DOHH2 (cell line): ENCODE data around the gene RNASEH2A.
A peak's percentile ranks its signal among the peaks of the same experiment; 100 is the strongest.

Experiments
- H3F3A ChIP-seq: fragments of 200-600 bp; sonication (generic), shearing (Covaris generic); 2 replicates; pipeline ENCODE4 v1.6.0; 2016; ENCODE audit warnings: antibody characterized with exemption, mild to moderate bottlenecking; ENCODE audit not compliant: control insufficient read depth, insufficient read depth
- H3K27ac ChIP-seq: fragments of 200-600 bp; sonication (generic); 2 replicates; pipeline ENCODE4 v1.5.1; 2014; ENCODE audit warnings: low read depth, mild to moderate bottlenecking, low read length, moderate library complexity
- H3K27me3 ChIP-seq: fragments of 200-600 bp; sonication (generic); 2 replicates; pipeline ENCODE4 v1.6.1; 2014; ENCODE audit warnings: mild to moderate bottlenecking, low read length, mixed read lengths; ENCODE audit not compliant: control insufficient read depth
- H3K36me3 ChIP-seq: fragments of 200-600 bp; sonication (generic); 2 replicates; pipeline ENCODE4 v1.6.1; 2014; ENCODE audit warnings: mild to moderate bottlenecking, low read length, moderate library complexity, mixed read lengths; ENCODE audit not compliant: control insufficient read depth
- H3K4me1 ChIP-seq: fragments of 200-600 bp; sonication (generic); 2 replicates; pipeline ENCODE4 v1.6.1; 2014; ENCODE audit warnings: mild to moderate bottlenecking, low read length, mixed read lengths; ENCODE audit not compliant: control insufficient read depth
- H3K4me2 ChIP-seq: fragments of 200-600 bp; sonication (generic); 2 replicates; pipeline ENCODE4 v1.6.0; 2014; ENCODE audit warnings: mild to moderate bottlenecking, low read length, moderate library complexity
- H3K4me3 ChIP-seq: fragments of 200-600 bp; sonication (generic); 2 replicates; pipeline ENCODE4 v1.5.1; 2014; ENCODE audit warnings: mild to moderate bottlenecking, low read length, mixed read lengths
- H3K79me2 ChIP-seq: fragments of 200-600 bp; sonication (generic); 2 replicates; pipeline ENCODE4 v1.6.1; 2014; ENCODE audit warnings: mild to moderate bottlenecking, low read length, mixed read lengths; ENCODE audit not compliant: control insufficient read depth
- H3K9me2 ChIP-seq: fragments of 200-600 bp; sonication (generic); replicated peaks from 2 replicates; pipeline ENCODE4 v1.6.1; 2014; ENCODE audit warnings: mild to moderate bottlenecking, low read length, mixed read lengths; ENCODE audit not compliant: control insufficient read depth
- H3K9me3 ChIP-seq: fragments of 200-600 bp; sonication (generic); 2 replicates; pipeline ENCODE4 v1.6.1; 2014; ENCODE audit warnings: antibody characterized with exemption, low read length, mixed read lengths; ENCODE audit not compliant: control insufficient read depth, insufficient read depth
- H4K20me1 ChIP-seq: fragments of 200-600 bp; sonication (generic); 2 replicates; pipeline ENCODE4 v1.6.0; 2014; ENCODE audit warnings: low read depth, mild to moderate bottlenecking, antibody characterized with exemption, low read length, moderate library complexity; ENCODE audit not compliant: control insufficient read depth, insufficient read depth
- CTCF ChIP-seq: fragments of 200-600 bp; sonication (generic); IDR thresholded peaks from one replicate; pipeline ENCODE4 v1.5.1; 2014; ENCODE audit warnings: antibody characterized with exemption, mild to moderate bottlenecking, low read depth, low read length; ENCODE audit not compliant: poor library complexity, severe bottlenecking
- EZH2phosphoT487 ChIP-seq: fragments of 200-600 bp; sonication (generic); IDR thresholded peaks from 2 replicates; pipeline ENCODE4 v1.6.1; 2017; ENCODE audit warnings: borderline replicate concordance, mild to moderate bottlenecking, antibody characterized with exemption, low read length, moderate library complexity, mixed read lengths

Gene RNASEH2A

GRCh38 chr19:12791345-12792050 lies 14.9 kb upstream of the RNASEH2A start, which contains the start of gene JUNB:
TSS of gene JUNB (plus strand) at chr19:12791486. CDS start at chr19:12791772, 286 bp downstream.
- Histone ChIP-seq H4K20me1 (no peaks in the 10 kb centered on the region), H3K9me3 (no peaks in the 10 kb centered on the region), H3K4me1 (peaks cover 56% of the 10 kb centered on the region), H3K9me2 (no peaks in the 10 kb centered on the region), H3K4me3 (peak within 1 kb of the TSS; percentile 79), H3F3A (peaks cover 29% of the 10 kb centered on the region), H3K27me3 (no peaks in the 10 kb centered on the region), H3K4me2 (peak within 1 kb of the TSS; percentile 93), H3K79me2 (peaks cover 29% of the 10 kb centered on the region), H3K27ac (peak within 1 kb of the TSS; percentile 84), H3K36me3 (peaks cover 6% of the 10 kb centered on the region; the same call in 1 of the 2 replicates)
- TF ChIP-seq EZH2phosphoT487 (no peak), CTCF (peak; percentile 20)

GRCh38 chr19:12792051-12792852 lies 14.1 kb upstream of the RNASEH2A start:
- Histone ChIP-seq H3K9me2 (no peaks in the 10 kb centered on the region), H3K36me3 (peaks cover 6% of the 10 kb centered on the region; the same call in 1 of the 2 replicates), H3K9me3 (no peaks in the 10 kb centered on the region), H3K27me3 (no peaks in the 10 kb centered on the region), H3K4me2 (peak overlapping the region; percentile 93), H4K20me1 (no peaks in the 10 kb centered on the region), H3K79me2 (peaks cover 29% of the 10 kb centered on the region), H3F3A (peaks cover 28% of the 10 kb centered on the region), H3K27ac (peak overlapping the region; percentile 84), H3K4me3 (peak overlapping the region; percentile 79), H3K4me1 (peaks cover 51% of the 10 kb centered on the region)
- TF ChIP-seq EZH2phosphoT487 (no peak), CTCF (peak; percentile 17)

GRCh38 chr19:12792853-12793289 lies 13.5 kb upstream of the RNASEH2A start:
- Histone ChIP-seq H3K9me3 (no peaks in the 10 kb centered on the region), H3K4me1 (peaks cover 48% of the 10 kb centered on the region), H3K36me3 (peaks cover 6% of the 10 kb centered on the region; the same call in 1 of the 2 replicates), H3K79me2 (peaks cover 29% of the 10 kb centered on the region), H4K20me1 (no peaks in the 10 kb centered on the region), H3K4me2 (peak overlapping the region; percentile 93), H3K27ac (peak overlapping the region; percentile 84), H3F3A (peaks cover 30% of the 10 kb centered on the region), H3K9me2 (no peaks in the 10 kb centered on the region), H3K4me3 (peak overlapping the region; percentile 79), H3K27me3 (no peaks in the 10 kb centered on the region)
- TF ChIP-seq CTCF (no peak), EZH2phosphoT487 (no peak)
